WTC11 (cell line): ENCODE data around the gene ACOX3. TPM values are rescaled to one million over a fixed set of nuclear protein-coding genes. Genes with fewer than 3 reads are reported as not detected.

Source experiments
- ATAC-seq: fragments of 200-7000 bp; cut with Tn5 transposase; 2 replicates; pipeline ENCODE4 v1.10.0; 2021; ENCODE audit warnings: mild to moderate bottlenecking, moderate library complexity
- CTCF ChIA-PET: fragments of 300-600 bp; sonication (Branson Sonifier 250); formaldehyde crosslinking; loops from one replicate; lab custom pipeline; 2021; ENCODE audit warnings: antibody characterized with exemption; lab: Charles Lee
- POLR2A ChIA-PET: fragments of 350-600 bp; sonication (Branson Sonifier 250); formaldehyde crosslinking; loops from one replicate; lab custom pipeline; 2021; ENCODE audit warnings: antibody characterized with exemption; lab: Charles Lee
- DNase-seq: peaks from one replicate; pipeline ENCODE4 v3.0.0; 2021; ENCODE audit warnings: low spot score
- H3K27ac Mint-ChIP-seq: 2 replicates; pipeline ENCODE4 v1.8.0; 2021; ENCODE audit warnings: mixed read lengths
- H3K27me3 Mint-ChIP-seq: 2 replicates; pipeline ENCODE4 v1.8.0; 2021; ENCODE audit warnings: low read depth, mild to moderate bottlenecking, moderate library complexity, mixed read lengths
- H3K36me3 Mint-ChIP-seq: 2 replicates; pipeline ENCODE4 v1.8.0; 2021; ENCODE audit warnings: mixed read lengths
- H3K4me1 Mint-ChIP-seq: 2 replicates; pipeline ENCODE4 v1.8.0; 2022; ENCODE audit warnings: mixed read lengths
- H3K4me3 Mint-ChIP-seq: 2 replicates; pipeline ENCODE4 v1.8.0; 2021; ENCODE audit warnings: mild to moderate bottlenecking, moderate library complexity, mixed read lengths
- H3K9me3 Mint-ChIP-seq: 2 replicates; pipeline ENCODE4 v1.8.0; 2021; ENCODE audit warnings: mixed read lengths
- ATF1 ChIP-seq: sonication (generic); formaldehyde crosslinking; IDR thresholded peaks from 2 replicates; pipeline ENCODE4 v1.8.1; 2023; ENCODE audit warnings: mild to moderate bottlenecking, moderate library complexity, missing genetic modification reagents
- CBFB ChIP-seq: sonication (generic); formaldehyde crosslinking; IDR thresholded peaks from 2 replicates; pipeline ENCODE4 v1.8.1; 2022; ENCODE audit warnings: mild to moderate bottlenecking, low read depth, missing genetic modification reagents
- CREB1 ChIP-seq: sonication (generic); formaldehyde crosslinking; IDR thresholded peaks from 2 replicates; pipeline ENCODE4 v1.8.0; 2023; ENCODE audit warnings: mild to moderate bottlenecking, missing genetic modification reagents
- CREM ChIP-seq: sonication (generic); formaldehyde crosslinking; IDR thresholded peaks from 2 replicates; pipeline ENCODE4 v1.8.1; 2022; ENCODE audit warnings: mild to moderate bottlenecking, missing genetic modification reagents, moderate library complexity
- FOXK1 ChIP-seq: sonication (generic); formaldehyde crosslinking; IDR thresholded peaks from 2 replicates; pipeline ENCODE4 v1.8.0; 2022; ENCODE audit warnings: mild to moderate bottlenecking, moderate library complexity, missing genetic modification reagents
- HMGA2 ChIP-seq: fragments of 250-450 bp; sonication (Bioruptor Pico); IDR thresholded peaks from 2 replicates; pipeline ENCODE4 v1.4.0; 2021; ENCODE audit warnings: mild to moderate bottlenecking, moderate library complexity
- JAZF1 ChIP-seq: fragments of 250-450 bp; sonication (Bioruptor Pico); IDR thresholded peaks from 2 replicates; pipeline ENCODE4 v1.9.0; 2021; ENCODE audit warnings: moderate library complexity, mild to moderate bottlenecking, inconsistent platforms
- KAT7 ChIP-seq: sonication (generic); formaldehyde crosslinking; IDR thresholded peaks from 2 replicates; pipeline ENCODE4 v1.8.1; 2023; ENCODE audit warnings: missing genetic modification reagents, mild to moderate bottlenecking, borderline replicate concordance
- NFATC4 ChIP-seq: fragments of 250-450 bp; sonication (Bioruptor Pico); IDR thresholded peaks from 2 replicates; pipeline ENCODE4 v1.9.0; 2021; ENCODE audit warnings: mild to moderate bottlenecking
- NFE2L1 ChIP-seq: sonication (generic); formaldehyde crosslinking; IDR thresholded peaks from 2 replicates; pipeline ENCODE4 v1.8.1; 2023; ENCODE audit warnings: missing genetic modification reagents
- NFYB ChIP-seq: sonication (generic); formaldehyde crosslinking; conservative IDR thresholded peaks from 2 replicates; pipeline ENCODE4 v1.8.0; 2022; ENCODE audit warnings: low read depth, missing genetic modification reagents
- NR3C1 ChIP-seq: sonication (generic); formaldehyde crosslinking; conservative IDR thresholded peaks from 2 replicates; pipeline ENCODE4 v1.8.1; 2023; ENCODE audit warnings: low read depth, mild to moderate bottlenecking, missing genetic modification reagents
- RORB ChIP-seq: fragments of 250-450 bp; sonication (Bioruptor Pico); IDR thresholded peaks from 2 replicates; pipeline ENCODE4 v1.9.0; 2021; ENCODE audit warnings: mild to moderate bottlenecking
- ZNF138 ChIP-seq: sonication (generic); formaldehyde crosslinking; conservative IDR thresholded peaks from 2 replicates; pipeline ENCODE4 v1.8.1; 2022; ENCODE audit warnings: mild to moderate bottlenecking, moderate library complexity, missing genetic modification reagents
- ZNF317 ChIP-seq: sonication (generic); formaldehyde crosslinking; IDR thresholded peaks from 2 replicates; pipeline ENCODE4 v1.8.1; 2023; ENCODE audit warnings: low read depth, mild to moderate bottlenecking, moderate library complexity, missing genetic modification reagents, borderline replicate concordance
- total RNA-seq: library from RNA; stranded (reverse); gene quantifications from 3 replicates; pipeline ENCODE4 v1.2.3, GENCODE V29; 2021
- TF ChIP-seq, protein P1 (sequence below): fragments of 250-450 bp; sonication (Bioruptor Pico); IDR thresholded peaks from 2 replicates; pipeline ENCODE4 v1.9.0; 2021; ENCODE audit warnings: mild to moderate bottlenecking, borderline replicate concordance
- TF ChIP-seq, protein P2 (sequence below): sonication (generic); formaldehyde crosslinking; IDR thresholded peaks from 2 replicates; pipeline ENCODE4 v1.8.1; 2023; ENCODE audit warnings: mild to moderate bottlenecking, missing genetic modification reagents, borderline replicate concordance
- TF ChIP-seq, protein P3 (sequence below): sonication (generic); formaldehyde crosslinking; IDR thresholded peaks from 2 replicates; pipeline ENCODE4 v1.8.1; 2022; ENCODE audit warnings: mild to moderate bottlenecking, moderate library complexity, missing genetic modification reagents
- TF ChIP-seq, protein P4 (sequence below): sonication (generic); formaldehyde crosslinking; conservative IDR thresholded peaks from 2 replicates; pipeline ENCODE4 v1.8.1; 2022; ENCODE audit warnings: mild to moderate bottlenecking, missing genetic modification reagents

Gene ACOX3
- total RNA-seq, 1 experiment from 2014 or later = 10.7 TPM

DNA sequence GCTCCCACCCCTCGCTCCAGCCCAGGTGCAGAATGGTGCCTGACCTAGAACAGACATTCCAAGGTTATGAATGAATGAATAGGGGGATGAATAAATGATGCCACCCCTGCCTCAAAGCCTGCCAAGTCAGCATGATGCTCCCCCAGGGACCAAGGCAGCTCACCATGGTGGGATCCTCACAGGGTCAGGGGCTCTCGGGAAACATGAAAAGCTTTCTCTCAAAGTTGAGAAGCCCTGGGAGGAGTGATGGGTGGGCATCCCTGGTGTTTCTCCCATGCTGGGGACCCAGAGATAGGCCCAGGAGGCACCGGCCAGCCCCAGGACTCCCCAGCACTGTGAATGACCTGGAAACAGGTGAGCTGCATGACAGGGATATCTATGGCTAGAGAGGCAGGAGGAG is 112.1 kb downstream of the ACOX3 start:
- CTCF ChIA-PET = interaction anchor here (1.5 to 2.1 kb wide), 3 partner anchors 8 to 82 kb away, joined by 4 to 5 read pairs (median 4); no protein-coding TSS in a partner anchor
- H3K9me3 Mint-ChIP-seq = peaks cover 14% of the 10 kb centered on the region
- no peak for TF ChIP-seq NFE2L1 (CRISPR knock-in tag)
- no peak for TF ChIP-seq CREM (CRISPR knock-in tag)
- no peak for TF ChIP-seq HMGA2 (CRISPR knock-in tag)
- no peak for DNase-seq
- ATAC-seq = no peak
- no peaks in the 10 kb centered on the region for H3K4me1 Mint-ChIP-seq
- POLR2A ChIA-PET = no interaction called here
- 0 out of 2 replicates have a peak, but pooled peaks cover 2% of the 10 kb centered on the region for H3K36me3 Mint-ChIP-seq
- no peaks in the 10 kb centered on the region for H3K27me3 Mint-ChIP-seq
- no peak overlapping the region for H3K4me3 Mint-ChIP-seq
- no peak overlapping the region for H3K27ac Mint-ChIP-seq

DNA sequence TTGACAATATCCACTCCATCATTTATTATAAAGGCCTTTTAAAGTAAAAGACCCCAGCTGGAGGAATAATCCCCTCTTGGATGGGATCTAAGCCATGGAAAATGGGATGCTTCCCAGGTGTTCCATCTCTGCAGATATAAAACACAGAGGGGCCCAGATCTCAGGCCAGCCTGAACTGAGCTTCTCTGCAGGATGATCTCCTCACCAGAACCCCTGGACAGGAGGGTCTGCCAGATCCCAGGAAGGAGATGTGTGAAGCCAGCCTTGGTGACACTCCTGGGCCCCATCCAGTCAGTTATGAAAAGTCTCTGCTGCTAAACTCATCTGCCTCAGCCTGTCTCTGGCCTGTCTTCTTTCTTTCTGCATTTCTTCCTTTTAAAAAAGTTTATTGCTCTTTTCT is 114.3 kb downstream of the ACOX3 start:
- Mint-ChIP-seq H3K4me1 (no peaks in the 10 kb centered on the region), H3K27me3 (no peaks in the 10 kb centered on the region), H3K27ac (no peak overlapping the region), H3K4me3 (no peak overlapping the region), H3K36me3 (0 out of 2 replicates have a peak, but pooled peaks cover 2% of the 10 kb centered on the region), H3K9me3 (peaks cover 8% of the 10 kb centered on the region)
- POLR2A ChIA-PET = no interaction called here
- CTCF ChIA-PET = no interaction called here
- no peak for TF ChIP-seq RORB
- no peak for TF ChIP-seq JAZF1 (CRISPR knock-in tag)
- TF ChIP-seq NFYB (CRISPR knock-in tag) = no peak
- TF ChIP-seq FOXK1 (CRISPR knock-in tag) = no peak
- no peak for TF ChIP-seq HMGA2 (CRISPR knock-in tag)
- no peak for TF ChIP-seq ZNF138 (CRISPR knock-in tag)
- no peak for TF ChIP-seq CREB1 (CRISPR knock-in tag)
- no peak for TF ChIP-seq NR3C1 (CRISPR knock-in tag)
- TF ChIP-seq NFATC4 (CRISPR knock-in tag) = no peak
- TF ChIP-seq, protein P1, sequence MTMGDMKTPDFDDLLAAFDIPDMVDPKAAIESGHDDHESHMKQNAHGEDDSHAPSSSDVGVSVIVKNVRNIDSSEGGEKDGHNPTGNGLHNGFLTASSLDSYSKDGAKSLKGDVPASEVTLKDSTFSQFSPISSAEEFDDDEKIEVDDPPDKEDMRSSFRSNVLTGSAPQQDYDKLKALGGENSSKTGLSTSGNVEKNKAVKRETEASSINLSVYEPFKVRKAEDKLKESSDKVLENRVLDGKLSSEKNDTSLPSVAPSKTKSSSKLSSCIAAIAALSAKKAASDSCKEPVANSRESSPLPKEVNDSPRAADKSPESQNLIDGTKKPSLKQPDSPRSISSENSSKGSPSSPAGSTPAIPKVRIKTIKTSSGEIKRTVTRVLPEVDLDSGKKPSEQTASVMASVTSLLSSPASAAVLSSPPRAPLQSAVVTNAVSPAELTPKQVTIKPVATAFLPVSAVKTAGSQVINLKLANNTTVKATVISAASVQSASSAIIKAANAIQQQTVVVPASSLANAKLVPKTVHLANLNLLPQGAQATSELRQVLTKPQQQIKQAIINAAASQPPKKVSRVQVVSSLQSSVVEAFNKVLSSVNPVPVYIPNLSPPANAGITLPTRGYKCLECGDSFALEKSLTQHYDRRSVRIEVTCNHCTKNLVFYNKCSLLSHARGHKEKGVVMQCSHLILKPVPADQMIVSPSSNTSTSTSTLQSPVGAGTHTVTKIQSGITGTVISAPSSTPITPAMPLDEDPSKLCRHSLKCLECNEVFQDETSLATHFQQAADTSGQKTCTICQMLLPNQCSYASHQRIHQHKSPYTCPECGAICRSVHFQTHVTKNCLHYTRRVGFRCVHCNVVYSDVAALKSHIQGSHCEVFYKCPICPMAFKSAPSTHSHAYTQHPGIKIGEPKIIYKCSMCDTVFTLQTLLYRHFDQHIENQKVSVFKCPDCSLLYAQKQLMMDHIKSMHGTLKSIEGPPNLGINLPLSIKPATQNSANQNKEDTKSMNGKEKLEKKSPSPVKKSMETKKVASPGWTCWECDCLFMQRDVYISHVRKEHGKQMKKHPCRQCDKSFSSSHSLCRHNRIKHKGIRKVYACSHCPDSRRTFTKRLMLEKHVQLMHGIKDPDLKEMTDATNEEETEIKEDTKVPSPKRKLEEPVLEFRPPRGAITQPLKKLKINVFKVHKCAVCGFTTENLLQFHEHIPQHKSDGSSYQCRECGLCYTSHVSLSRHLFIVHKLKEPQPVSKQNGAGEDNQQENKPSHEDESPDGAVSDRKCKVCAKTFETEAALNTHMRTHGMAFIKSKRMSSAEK (CRISPR knock-in tag) = no peak
- TF ChIP-seq, protein P2, sequence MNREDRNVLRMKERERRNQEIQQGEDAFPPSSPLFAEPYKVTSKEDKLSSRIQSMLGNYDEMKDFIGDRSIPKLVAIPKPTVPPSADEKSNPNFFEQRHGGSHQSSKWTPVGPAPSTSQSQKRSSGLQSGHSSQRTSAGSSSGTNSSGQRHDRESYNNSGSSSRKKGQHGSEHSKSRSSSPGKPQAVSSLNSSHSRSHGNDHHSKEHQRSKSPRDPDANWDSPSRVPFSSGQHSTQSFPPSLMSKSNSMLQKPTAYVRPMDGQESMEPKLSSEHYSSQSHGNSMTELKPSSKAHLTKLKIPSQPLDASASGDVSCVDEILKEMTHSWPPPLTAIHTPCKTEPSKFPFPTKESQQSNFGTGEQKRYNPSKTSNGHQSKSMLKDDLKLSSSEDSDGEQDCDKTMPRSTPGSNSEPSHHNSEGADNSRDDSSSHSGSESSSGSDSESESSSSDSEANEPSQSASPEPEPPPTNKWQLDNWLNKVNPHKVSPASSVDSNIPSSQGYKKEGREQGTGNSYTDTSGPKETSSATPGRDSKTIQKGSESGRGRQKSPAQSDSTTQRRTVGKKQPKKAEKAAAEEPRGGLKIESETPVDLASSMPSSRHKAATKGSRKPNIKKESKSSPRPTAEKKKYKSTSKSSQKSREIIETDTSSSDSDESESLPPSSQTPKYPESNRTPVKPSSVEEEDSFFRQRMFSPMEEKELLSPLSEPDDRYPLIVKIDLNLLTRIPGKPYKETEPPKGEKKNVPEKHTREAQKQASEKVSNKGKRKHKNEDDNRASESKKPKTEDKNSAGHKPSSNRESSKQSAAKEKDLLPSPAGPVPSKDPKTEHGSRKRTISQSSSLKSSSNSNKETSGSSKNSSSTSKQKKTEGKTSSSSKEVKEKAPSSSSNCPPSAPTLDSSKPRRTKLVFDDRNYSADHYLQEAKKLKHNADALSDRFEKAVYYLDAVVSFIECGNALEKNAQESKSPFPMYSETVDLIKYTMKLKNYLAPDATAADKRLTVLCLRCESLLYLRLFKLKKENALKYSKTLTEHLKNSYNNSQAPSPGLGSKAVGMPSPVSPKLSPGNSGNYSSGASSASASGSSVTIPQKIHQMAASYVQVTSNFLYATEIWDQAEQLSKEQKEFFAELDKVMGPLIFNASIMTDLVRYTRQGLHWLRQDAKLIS (CRISPR knock-in tag) = no peak
- no peak for TF ChIP-seq NFE2L1 (CRISPR knock-in tag)
- TF ChIP-seq ATF1 (CRISPR knock-in tag) = no peak
- TF ChIP-seq ZNF317 (CRISPR knock-in tag) = no peak
- no peak for TF ChIP-seq CBFB (CRISPR knock-in tag)
- TF ChIP-seq, protein P3, sequence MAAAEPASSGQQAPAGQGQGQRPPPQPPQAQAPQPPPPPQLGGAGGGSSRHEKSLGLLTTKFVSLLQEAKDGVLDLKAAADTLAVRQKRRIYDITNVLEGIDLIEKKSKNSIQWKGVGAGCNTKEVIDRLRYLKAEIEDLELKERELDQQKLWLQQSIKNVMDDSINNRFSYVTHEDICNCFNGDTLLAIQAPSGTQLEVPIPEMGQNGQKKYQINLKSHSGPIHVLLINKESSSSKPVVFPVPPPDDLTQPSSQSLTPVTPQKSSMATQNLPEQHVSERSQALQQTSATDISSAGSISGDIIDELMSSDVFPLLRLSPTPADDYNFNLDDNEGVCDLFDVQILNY = no peak
- TF ChIP-seq, protein P4, sequence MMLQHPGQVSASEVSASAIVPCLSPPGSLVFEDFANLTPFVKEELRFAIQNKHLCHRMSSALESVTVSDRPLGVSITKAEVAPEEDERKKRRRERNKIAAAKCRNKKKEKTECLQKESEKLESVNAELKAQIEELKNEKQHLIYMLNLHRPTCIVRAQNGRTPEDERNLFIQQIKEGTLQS = no peak
- no peak for TF ChIP-seq KAT7
- ATAC-seq (no peak), DNase-seq (no peak)
